SU-DHL-6 (cell line): Measurements from ENCODE around the gene NT5DC1.

Experiments
- EZH2phosphoT487 ChIP-seq: fragments of 200-600 bp; sonication (generic), shearing (Covaris generic); conservative IDR thresholded peaks from 2 replicates; pipeline ENCODE4 v1.6.1; 2018; ENCODE audit warnings: mild to moderate bottlenecking, antibody characterized with exemption, low read length, moderate library complexity, mixed read lengths
- TF ChIP-seq, protein P1 (sequence below): fragments of 200-600 bp; sonication (generic); IDR thresholded peaks from one replicate; pipeline ENCODE4 v1.5.1; 2017; ENCODE audit warnings: antibody characterized with exemption, mild to moderate bottlenecking, low read length, moderate library complexity; ENCODE audit not compliant: insufficient read depth, poor library complexity, severe bottlenecking

DNA sequence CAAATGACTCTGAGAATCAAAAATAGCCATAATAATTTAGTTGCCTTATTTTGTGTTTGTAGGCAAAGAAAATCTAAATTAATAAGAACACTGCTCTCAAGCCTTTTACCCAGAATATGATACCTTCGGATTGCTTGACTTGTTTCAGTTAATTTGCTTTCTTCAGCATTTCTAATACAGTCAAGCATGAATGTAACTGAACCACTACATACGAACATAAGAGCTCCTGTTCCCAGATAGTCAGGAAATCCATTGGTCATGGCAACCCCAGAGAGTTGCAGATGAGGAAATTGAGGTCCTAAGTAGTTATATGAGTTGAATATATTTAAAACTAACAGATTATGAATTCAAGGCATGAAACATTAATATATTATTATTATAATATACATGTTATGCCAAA lies 42.9 kb upstream of the NT5DC1 start:
- TF ChIP-seq EZH2phosphoT487, result no peak
- TF ChIP-seq, protein P1, sequence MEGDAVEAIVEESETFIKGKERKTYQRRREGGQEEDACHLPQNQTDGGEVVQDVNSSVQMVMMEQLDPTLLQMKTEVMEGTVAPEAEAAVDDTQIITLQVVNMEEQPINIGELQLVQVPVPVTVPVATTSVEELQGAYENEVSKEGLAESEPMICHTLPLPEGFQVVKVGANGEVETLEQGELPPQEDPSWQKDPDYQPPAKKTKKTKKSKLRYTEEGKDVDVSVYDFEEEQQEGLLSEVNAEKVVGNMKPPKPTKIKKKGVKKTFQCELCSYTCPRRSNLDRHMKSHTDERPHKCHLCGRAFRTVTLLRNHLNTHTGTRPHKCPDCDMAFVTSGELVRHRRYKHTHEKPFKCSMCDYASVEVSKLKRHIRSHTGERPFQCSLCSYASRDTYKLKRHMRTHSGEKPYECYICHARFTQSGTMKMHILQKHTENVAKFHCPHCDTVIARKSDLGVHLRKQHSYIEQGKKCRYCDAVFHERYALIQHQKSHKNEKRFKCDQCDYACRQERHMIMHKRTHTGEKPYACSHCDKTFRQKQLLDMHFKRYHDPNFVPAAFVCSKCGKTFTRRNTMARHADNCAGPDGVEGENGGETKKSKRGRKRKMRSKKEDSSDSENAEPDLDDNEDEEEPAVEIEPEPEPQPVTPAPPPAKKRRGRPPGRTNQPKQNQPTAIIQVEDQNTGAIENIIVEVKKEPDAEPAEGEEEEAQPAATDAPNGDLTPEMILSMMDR, result no peak
